Thyroid gland (tissue), 4 donors: ENCODE data around the gene AGFG2.

Experiments
- CTCF ChIP-seq, 6 experiments: fragments of 200-600 bp in 3 of 6; fragments of 450-650 bp in 3 of 6; sonication (generic) in 3 of 6; IDR thresholded peaks; one replicate each; pipeline ENCODE4 v1.5.1; 2016 to 2019; ENCODE audit warnings: antibody characterized with exemption in 6 of 6, mild to moderate bottlenecking in 2 of 6, inconsistent platforms in 1 of 6, moderate library complexity in 1 of 6
- POLR2A ChIP-seq, 2 donors: fragments of 450-650 bp; IDR thresholded peaks; one replicate each; pipeline ENCODE4 v1.6.1; 2017; ENCODE audit warnings: antibody characterized with exemption in 2 of 2, mild to moderate bottlenecking in 2 of 2, moderate library complexity in 1 of 2

DNA sequence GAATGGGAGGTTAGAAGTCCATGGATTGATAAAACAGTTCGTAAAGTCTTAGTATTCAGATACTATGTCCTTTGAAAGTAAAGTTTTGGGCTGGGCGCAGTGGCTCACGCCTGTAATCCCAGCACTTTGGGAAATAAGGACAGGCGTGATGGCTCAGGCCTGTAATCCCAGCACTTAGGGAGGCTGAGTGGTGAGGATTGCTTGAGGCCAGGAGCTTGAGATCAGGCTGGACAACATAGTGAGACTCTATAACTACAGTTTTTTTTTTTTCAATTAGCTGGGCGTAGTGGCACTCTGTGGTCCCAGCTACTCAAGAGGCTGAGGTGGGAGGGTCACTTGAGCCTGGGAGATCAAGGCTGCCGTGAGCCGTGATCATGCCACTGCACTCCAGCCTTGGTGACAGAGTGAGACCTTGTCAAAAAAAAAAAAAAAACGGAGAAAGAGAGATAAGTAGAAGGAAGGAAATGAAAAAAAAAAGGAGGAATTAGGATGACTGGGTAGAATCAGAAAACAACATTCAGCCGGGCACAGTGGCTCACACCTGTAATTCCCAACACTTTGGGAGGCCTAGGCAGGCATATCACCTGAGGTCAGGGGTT, 25.7 kb upstream of the AGFG2 start:
- TF ChIP-seq CTCF (IDR thresholded peaks at IDR 0.05): no peak
- TF ChIP-seq POLR2A (IDR thresholded peaks at IDR 0.05): no peak
